Measurements from ENCODE around the gene SLC5A11. TPM values are rescaled to one million over a fixed set of nuclear protein-coding genes. Genes with fewer than 3 reads are reported as not detected.

The SLC5A11 gene
- total and polyA plus RNA-seq, 4 donors, result 0.05 to 1.1 TPM; not detected in 2

DNA sequence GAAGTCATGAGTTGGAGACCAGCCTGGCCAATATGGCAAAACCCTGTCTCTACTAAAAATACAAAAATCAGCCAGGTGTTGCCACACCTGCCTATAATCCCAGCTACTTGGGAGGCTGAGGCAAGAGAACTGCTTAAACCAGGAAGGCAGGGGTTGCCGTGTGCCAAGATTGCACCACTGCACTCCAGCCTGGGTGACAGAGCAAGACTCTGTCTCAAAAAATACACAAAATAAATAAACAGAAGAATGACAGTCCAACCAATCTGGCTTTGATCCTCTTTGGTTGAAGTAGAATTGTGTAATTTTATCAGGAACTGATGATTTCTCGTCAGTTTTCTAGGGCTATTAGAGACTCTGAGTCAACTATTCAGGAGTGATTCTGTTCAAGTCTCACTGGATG is 79.4 kb downstream of the SLC5A11 start:
- H3K9ac ChIP-seq (ENCODE audit: insufficient read depth in 1 of 2, low read length in 2 of 2), result no peak overlapping the region
- WGBS, 2 donors, result 64 to 70% methylated on average over 2 of the region's 2 CpGs
- peaks cover 0 to 3% (median 0%) of the 10 kb centered on the region in 4 donors for H3K9me3 ChIP-seq (ENCODE audit: control insufficient read depth in 4 of 4, insufficient read depth in 3 of 4, low read length in 3 of 4)
- ATAC-seq (ENCODE audit: insufficient read depth, low FRiP score), result no peak
- TF ChIP-seq, protein P1, sequence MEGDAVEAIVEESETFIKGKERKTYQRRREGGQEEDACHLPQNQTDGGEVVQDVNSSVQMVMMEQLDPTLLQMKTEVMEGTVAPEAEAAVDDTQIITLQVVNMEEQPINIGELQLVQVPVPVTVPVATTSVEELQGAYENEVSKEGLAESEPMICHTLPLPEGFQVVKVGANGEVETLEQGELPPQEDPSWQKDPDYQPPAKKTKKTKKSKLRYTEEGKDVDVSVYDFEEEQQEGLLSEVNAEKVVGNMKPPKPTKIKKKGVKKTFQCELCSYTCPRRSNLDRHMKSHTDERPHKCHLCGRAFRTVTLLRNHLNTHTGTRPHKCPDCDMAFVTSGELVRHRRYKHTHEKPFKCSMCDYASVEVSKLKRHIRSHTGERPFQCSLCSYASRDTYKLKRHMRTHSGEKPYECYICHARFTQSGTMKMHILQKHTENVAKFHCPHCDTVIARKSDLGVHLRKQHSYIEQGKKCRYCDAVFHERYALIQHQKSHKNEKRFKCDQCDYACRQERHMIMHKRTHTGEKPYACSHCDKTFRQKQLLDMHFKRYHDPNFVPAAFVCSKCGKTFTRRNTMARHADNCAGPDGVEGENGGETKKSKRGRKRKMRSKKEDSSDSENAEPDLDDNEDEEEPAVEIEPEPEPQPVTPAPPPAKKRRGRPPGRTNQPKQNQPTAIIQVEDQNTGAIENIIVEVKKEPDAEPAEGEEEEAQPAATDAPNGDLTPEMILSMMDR (IDR thresholded peaks at IDR 0.05; ENCODE audit: control extremely low read depth, extremely low read depth), result no peak
- no peak overlapping the region for H3K27ac ChIP-seq (ENCODE audit: low read depth in 1 of 2, low read length in 1 of 2)
- DNase-seq, result no peak
- no peaks in the 10 kb centered on the region for H3K4me1 ChIP-seq (ENCODE audit: control insufficient read depth in 5 of 5, insufficient read depth in 5 of 5, low read length in 5 of 5)
- peaks cover 10 to 24% (median 22%) of the 10 kb centered on the region in 4 donors for H3K36me3 ChIP-seq (ENCODE audit: control insufficient read depth in 4 of 4, insufficient read depth in 4 of 4, low read length in 4 of 4)
- H3K27me3 ChIP-seq (ENCODE audit: control insufficient read depth in 3 of 3, insufficient read depth in 3 of 3, low read length in 2 of 3), result no peaks in the 10 kb centered on the region
- H3K4me3 ChIP-seq, result no peak overlapping the region

DNA sequence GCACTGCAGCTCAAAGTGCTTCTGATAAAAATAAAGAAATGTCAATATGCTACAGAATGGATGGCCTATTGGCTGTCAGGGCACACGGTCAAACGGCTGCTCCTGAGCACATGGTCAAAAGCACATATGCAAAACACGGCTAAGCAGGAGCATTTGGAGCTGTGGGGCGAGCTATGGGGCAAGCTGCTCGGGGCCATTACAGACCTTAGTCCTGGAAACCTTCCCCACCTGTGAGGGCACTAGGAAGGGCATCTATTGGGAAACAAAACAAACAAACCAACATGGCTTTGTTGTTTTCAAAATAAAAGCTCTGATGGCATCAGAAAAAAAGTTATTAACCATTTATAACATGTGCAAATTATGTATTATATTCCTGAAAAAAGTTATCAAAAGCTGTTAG is 83.6 kb downstream of the SLC5A11 start:
- TF ChIP-seq, protein P1 (IDR thresholded peaks at IDR 0.05; ENCODE audit: control extremely low read depth, extremely low read depth), result no peak
- Histone ChIP-seq H3K27me3 (ENCODE audit: control insufficient read depth in 3 of 3, insufficient read depth in 3 of 3, low read length in 2 of 3) (no peaks in the 10 kb centered on the region), H3K9me3 (ENCODE audit: control insufficient read depth in 4 of 4, insufficient read depth in 3 of 4, low read length in 3 of 4) (no peaks in the 10 kb centered on the region), H3K27ac (ENCODE audit: low read depth in 1 of 2, low read length in 1 of 2) (no peak overlapping the region), H3K4me3 (no peak overlapping the region), H3K4me1 (ENCODE audit: control insufficient read depth in 5 of 5, insufficient read depth in 5 of 5, low read length in 5 of 5) (no peaks in the 10 kb centered on the region), H3K9ac (ENCODE audit: insufficient read depth in 1 of 2, low read length in 2 of 2) (no peak overlapping the region), H3K36me3 (ENCODE audit: control insufficient read depth in 4 of 4, insufficient read depth in 4 of 4, low read length in 4 of 4) (peaks cover 14 to 36% (median 26%) of the 10 kb centered on the region in 4 donors)
- whole genome bisulfite sequencing, 2 donors, result 88 to 93% methylated on average over 5 of the region's 5 CpGs
- no peak for DNase-seq
- no peak for ATAC-seq (ENCODE audit: insufficient read depth, low FRiP score)

GRCh38 chr16:24930440-24930839 is 84.7 kb downstream of the SLC5A11 start:
- Histone ChIP-seq H3K9me3 (ENCODE audit: control insufficient read depth in 4 of 4, insufficient read depth in 3 of 4, low read length in 3 of 4) (no peaks in the 10 kb centered on the region), H3K27ac (ENCODE audit: low read depth in 1 of 2, low read length in 1 of 2) (no peak overlapping the region), H3K4me1 (ENCODE audit: control insufficient read depth in 5 of 5, insufficient read depth in 5 of 5, low read length in 5 of 5) (no peaks in the 10 kb centered on the region), H3K36me3 (ENCODE audit: control insufficient read depth in 4 of 4, insufficient read depth in 4 of 4, low read length in 4 of 4) (peaks cover 22 to 41% (median 32%) of the 10 kb centered on the region in 4 donors), H3K4me3 (no peak overlapping the region), H3K9ac (ENCODE audit: insufficient read depth in 1 of 2, low read length in 2 of 2) (no peak overlapping the region), H3K27me3 (ENCODE audit: control insufficient read depth in 3 of 3, insufficient read depth in 3 of 3, low read length in 2 of 3) (no peaks in the 10 kb centered on the region)
- no peak for DNase-seq
- TF ChIP-seq, protein P1 (IDR thresholded peaks at IDR 0.05; ENCODE audit: control extremely low read depth, extremely low read depth), result no peak
- no peak for ATAC-seq (ENCODE audit: insufficient read depth, low FRiP score)
- WGBS, 2 donors, result 95 to 96% methylated on average over 6 of the region's 6 CpGs

DNA sequence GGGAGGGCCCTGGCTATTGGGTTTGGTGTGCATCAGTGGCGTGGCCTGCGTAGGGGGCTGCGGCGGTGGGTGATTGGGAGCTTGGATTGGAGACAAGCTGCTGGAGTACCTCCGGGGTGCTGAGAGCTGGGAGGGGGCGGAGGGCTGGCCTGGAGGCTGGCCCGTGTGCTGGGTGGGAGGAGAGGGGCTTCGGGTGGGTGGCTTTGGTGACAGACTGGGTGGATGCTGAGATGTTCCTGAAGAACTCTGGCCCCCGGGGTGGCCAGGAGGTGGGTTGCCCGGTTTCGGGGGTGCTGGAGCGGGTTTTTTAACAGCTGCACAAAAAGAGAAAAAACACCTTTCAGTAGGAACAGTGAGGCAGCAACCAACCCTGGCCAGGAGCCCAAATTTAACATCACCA is 85.3 kb downstream of the SLC5A11 start:
- H3K27me3 ChIP-seq (ENCODE audit: control insufficient read depth in 3 of 3, insufficient read depth in 3 of 3, low read length in 2 of 3), result no peaks in the 10 kb centered on the region
- H3K36me3 ChIP-seq (ENCODE audit: control insufficient read depth in 4 of 4, insufficient read depth in 4 of 4, low read length in 4 of 4), result peaks cover 22 to 45% (median 33%) of the 10 kb centered on the region in 4 donors
- DNase-seq (no peak), ATAC-seq (ENCODE audit: insufficient read depth, low FRiP score) (no peak)
- TF ChIP-seq, protein P1 (IDR thresholded peaks at IDR 0.05; ENCODE audit: control extremely low read depth, extremely low read depth), result no peak
- H3K4me3 ChIP-seq, result no peak overlapping the region
- H3K9me3 ChIP-seq (ENCODE audit: control insufficient read depth in 4 of 4, insufficient read depth in 3 of 4, low read length in 3 of 4), result no peaks in the 10 kb centered on the region
- 97 to 99% methylated on average over 12 of the region's 12 CpGs for WGBS, 2 donors
- H3K27ac ChIP-seq (ENCODE audit: low read depth in 1 of 2, low read length in 1 of 2), result no peak overlapping the region
- H3K4me1 ChIP-seq (ENCODE audit: control insufficient read depth in 5 of 5, insufficient read depth in 5 of 5, low read length in 5 of 5), result no peaks in the 10 kb centered on the region
- no peak overlapping the region for H3K9ac ChIP-seq (ENCODE audit: insufficient read depth in 1 of 2, low read length in 2 of 2)

Measured in lung (tissue), 12 donors.